Measurements from ENCODE around the gene APOL6. TPM values are rescaled to one million over a fixed set of nuclear protein-coding genes. Genes with fewer than 3 reads are reported as not detected.
"Not testable (repeated sequence)": the region's sequence is repeated elsewhere in the genome, so short reads cannot be mapped to it uniquely, and the experiment has no call there.

Gene APOL6
- polyA plus RNA-seq, 1 experiment, result 9.5 TPM

GRCh38 chr22:35674335-35674734 lies 26.1 kb downstream of the APOL6 start:
- DNase-seq (ENCODE audit: low read depth), result no peak
- no peak overlapping the region for H3K4me3 ChIP-seq (ENCODE audit: low read depth, low read length)
- POLR2A ChIA-PET, result no interaction called here
- CTCF ChIA-PET, result no interaction called here
- no peaks in the 10 kb centered on the region for H3K36me3 ChIP-seq (ENCODE audit: control insufficient read depth, insufficient read depth, low read length)
- no peaks in the 10 kb centered on the region for H3K27me3 ChIP-seq (ENCODE audit: control insufficient read depth, insufficient read depth, low read length)
- TF ChIP-seq CTCF (IDR thresholded peaks at IDR 0.05; ENCODE audit: insufficient read depth, low read depth, low read length), result no peak

- CTCF ChIA-PET, result interaction anchor here (0.6 kb wide), 1 partner anchor 448 kb away, joined by 3 read pairs; no protein-coding TSS in a partner anchor
- H3K4me3 ChIP-seq (ENCODE audit: low read depth, low read length); POLR2A ChIA-PET; H3K27me3 ChIP-seq (ENCODE audit: control insufficient read depth, insufficient read depth, low read length); DNase-seq (ENCODE audit: low read depth); H3K36me3 ChIP-seq (ENCODE audit: control insufficient read depth, insufficient read depth, low read length): not testable (repeated sequence)
These were observed 27.8 kb downstream of the APOL6 start for GRCh38 chr22:35676065-35676464.

GRCh38 chr22:35677460-35678187 lies 29.4 kb downstream of the APOL6 start:
- no peaks in the 10 kb centered on the region for H3K36me3 ChIP-seq (ENCODE audit: control insufficient read depth, insufficient read depth, low read length)
- ChIA-PET CTCF (interaction anchor here (0.6 to 1.3 kb wide), 5 partner anchors 8 to 162 kb away, joined by 3 to 7 read pairs (median 3); no protein-coding TSS in a partner anchor), POLR2A (no interaction called here)
- H3K27me3 ChIP-seq (ENCODE audit: control insufficient read depth, insufficient read depth, low read length), result no peaks in the 10 kb centered on the region; the same call in 1 of the 2 replicates
- no peak for DNase-seq (ENCODE audit: low read depth)
- no peak for TF ChIP-seq CTCF (IDR thresholded peaks at IDR 0.05; ENCODE audit: insufficient read depth, low read depth, low read length)
- no peak overlapping the region for H3K4me3 ChIP-seq (ENCODE audit: low read depth, low read length)

- Histone ChIP-seq H3K36me3 (ENCODE audit: control insufficient read depth, insufficient read depth, low read length) (no peaks in the 10 kb centered on the region), H3K4me3 (ENCODE audit: low read depth, low read length) (no peak overlapping the region), H3K27me3 (ENCODE audit: control insufficient read depth, insufficient read depth, low read length) (no peaks in the 10 kb centered on the region; the same call in 1 of the 2 replicates)
- ChIA-PET POLR2A (no interaction called here), CTCF (no interaction called here)
- no peak for TF ChIP-seq CTCF (IDR thresholded peaks at IDR 0.05; ENCODE audit: insufficient read depth, low read depth, low read length)
- DNase-seq (ENCODE audit: low read depth), result no peak
These were observed 30.6 kb downstream of the APOL6 start for GRCh38 chr22:35678836-35679235.

- H3K4me3 ChIP-seq (ENCODE audit: low read depth, low read length); POLR2A ChIA-PET; H3K27me3 ChIP-seq (ENCODE audit: control insufficient read depth, insufficient read depth, low read length); DNase-seq (ENCODE audit: low read depth); H3K36me3 ChIP-seq (ENCODE audit: control insufficient read depth, insufficient read depth, low read length): not testable (repeated sequence)
- CTCF ChIA-PET, result interaction anchor here (0.6 kb wide), 1 partner anchor 258 kb away, joined by 5 read pairs; no protein-coding TSS in a partner anchor
These were observed 31.2 kb downstream of the APOL6 start for GRCh38 chr22:35679492-35679891.

- Histone ChIP-seq H3K27me3 (ENCODE audit: control insufficient read depth, insufficient read depth, low read length) (no peaks in the 10 kb centered on the region; the same call in 1 of the 2 replicates), H3K36me3 (ENCODE audit: control insufficient read depth, insufficient read depth, low read length) (no peaks in the 10 kb centered on the region), H3K4me3 (ENCODE audit: low read depth, low read length) (no peak overlapping the region)
- POLR2A ChIA-PET, result interaction anchor here (0.6 kb wide), 1 partner anchor 51 kb away, joined by 3 read pairs; no protein-coding TSS in a partner anchor
- no peak for DNase-seq (ENCODE audit: low read depth)
- CTCF ChIA-PET, result no interaction called here
- no peak for TF ChIP-seq CTCF (IDR thresholded peaks at IDR 0.05; ENCODE audit: insufficient read depth, low read depth, low read length)
These were observed 33.3 kb downstream of the APOL6 start for GRCh38 chr22:35681454-35682052.
